ENCODE results near the gene ARFGEF2. TPM values are rescaled to one million over a fixed set of nuclear protein-coding genes. Genes with fewer than 3 reads are reported as not detected.
A peak's percentile ranks its signal among the peaks of the same experiment; 100 is the strongest.
"Not testable (repeated sequence)": the region's sequence is repeated elsewhere in the genome, so short reads cannot be mapped to it uniquely, and the experiment has no call there.

ARFGEF2 gene
- total RNA-seq, result 10 to 100 TPM; 23.6 to 24.7 TPM

GRCh38 chr20:48921168-48921882 is at the start of gene ARFGEF2:
ARFGEF2 (plus strand) TSS chr20:48921711; CDS start chr20:48921890, 179 bp downstream.
- Mint-ChIP-seq H3K27ac (peak within 1 kb of the TSS; percentile 98 to 99), H3K9me3 (no peaks in the 10 kb centered on the region)

GRCh38 chr20:48875233-48875913 is 46.1 kb upstream of the ARFGEF2 start:
- DNase-seq (ENCODE audit: low spot score in 2 of 2) (no peak), ATAC-seq (no peak)
- Mint-ChIP-seq H3K9me3 (peaks cover 4 to 5% of the 10 kb centered on the region in 2 donors), H3K36me3 (peaks cover 4 to 7% of the 10 kb centered on the region in 2 donors), H3K27ac (peak overlapping the region; percentile 7 to 73)

More at GRCh38 chr20:48921168-48921882, at the start of gene ARFGEF2:
- ATAC-seq (peak; percentile 90 to 95), DNase-seq (ENCODE audit: low spot score in 2 of 2) (peak; percentile 96 to 98)
- H3K36me3 Mint-ChIP-seq, result peaks cover 6 to 14% of the 10 kb centered on the region in 2 donors

GRCh38 chr20:48875914-48876240 is 45.6 kb upstream of the ARFGEF2 start:
- peak overlapping the region in 1 of 2 donors; percentile 7 for H3K27ac Mint-ChIP-seq
- peaks cover 4 to 7% of the 10 kb centered on the region in 2 donors for H3K36me3 Mint-ChIP-seq
- peaks cover 4 to 5% of the 10 kb centered on the region in 2 donors for H3K9me3 Mint-ChIP-seq
- DNase-seq (ENCODE audit: low spot score in 2 of 2) (no peak), ATAC-seq (no peak)

GRCh38 chr20:48877304-48877703 is 44.2 kb upstream of the ARFGEF2 start:
- Mint-ChIP-seq H3K36me3 (peaks cover 4 to 7% of the 10 kb centered on the region in 2 donors), H3K9me3 (peaks cover 4 to 5% of the 10 kb centered on the region in 2 donors), H3K27ac (no peak overlapping the region)
- DNase-seq (ENCODE audit: low spot score in 2 of 2) (no peak), ATAC-seq (no peak)

- H3K9me3 Mint-ChIP-seq, result no peaks in the 10 kb centered on the region
- ATAC-seq (no peak), DNase-seq (ENCODE audit: low spot score in 2 of 2) (no peak)
- H3K27ac Mint-ChIP-seq, result no peak overlapping the region
- H3K36me3 Mint-ChIP-seq, result no peaks in the 10 kb centered on the region
These were observed 42.8 kb upstream of the ARFGEF2 start for GRCh38 chr20:48878534-48879248.

GRCh38 chr20:48879612-48880245 is 41.8 kb upstream of the ARFGEF2 start:
- DNase-seq (ENCODE audit: low spot score in 2 of 2) (no peak), ATAC-seq (no peak)
- no peak overlapping the region for H3K27ac Mint-ChIP-seq
- H3K9me3 Mint-ChIP-seq, result no peaks in the 10 kb centered on the region
- no peaks in the 10 kb centered on the region for H3K36me3 Mint-ChIP-seq

GRCh38 chr20:48880331-48880730 is 41.2 kb upstream of the ARFGEF2 start:
- Mint-ChIP-seq H3K27ac (no peak overlapping the region), H3K36me3 (no peaks in the 10 kb centered on the region), H3K9me3 (no peaks in the 10 kb centered on the region)
- DNase-seq (ENCODE audit: low spot score in 2 of 2), result no peak
- ATAC-seq, result no peak

- Mint-ChIP-seq H3K27ac (no peak overlapping the region), H3K9me3 (no peaks in the 10 kb centered on the region), H3K36me3 (no peaks in the 10 kb centered on the region)
- DNase-seq (ENCODE audit: low spot score in 2 of 2) (no peak), ATAC-seq (no peak)
These were observed 40.4 kb upstream of the ARFGEF2 start for GRCh38 chr20:48880981-48881657.

GRCh38 chr20:48885237-48885636 is 36.3 kb upstream of the ARFGEF2 start:
- H3K9me3 Mint-ChIP-seq, result no peaks in the 10 kb centered on the region
- no peak overlapping the region for H3K27ac Mint-ChIP-seq
- no peaks in the 10 kb centered on the region for H3K36me3 Mint-ChIP-seq
- no peak for DNase-seq (ENCODE audit: low spot score in 2 of 2)
- ATAC-seq, result no peak

- Mint-ChIP-seq H3K27ac (no peak overlapping the region), H3K9me3 (no peaks in the 10 kb centered on the region), H3K36me3 (no peaks in the 10 kb centered on the region)
- DNase-seq (ENCODE audit: low spot score in 2 of 2), result no peak
- no peak for ATAC-seq
These were observed 35.3 kb upstream of the ARFGEF2 start for GRCh38 chr20:48886194-48886593.

GRCh38 chr20:48886811-48887210 is 34.7 kb upstream of the ARFGEF2 start:
- H3K9me3 Mint-ChIP-seq, result no peaks in the 10 kb centered on the region
- H3K36me3 Mint-ChIP-seq, result no peaks in the 10 kb centered on the region
- ATAC-seq (no peak), DNase-seq (ENCODE audit: low spot score in 2 of 2) (no peak)
- no peak overlapping the region for H3K27ac Mint-ChIP-seq

GRCh38 chr20:48888517-48888916 is 33.0 kb upstream of the ARFGEF2 start:
- H3K9me3 Mint-ChIP-seq; H3K27ac Mint-ChIP-seq; H3K36me3 Mint-ChIP-seq; ATAC-seq; DNase-seq (ENCODE audit: low spot score in 2 of 2): not testable (repeated sequence)

GRCh38 chr20:48889140-48889790 is 32.2 kb upstream of the ARFGEF2 start:
- no peak overlapping the region for H3K27ac Mint-ChIP-seq
- no peaks in the 10 kb centered on the region for H3K36me3 Mint-ChIP-seq
- no peak for ATAC-seq
- H3K9me3 Mint-ChIP-seq, result peaks cover 0 to 3% of the 10 kb centered on the region in 2 donors
- no peak for DNase-seq (ENCODE audit: low spot score in 2 of 2)

GRCh38 chr20:48891235-48892048 is 30.1 kb upstream of the ARFGEF2 start:
- ATAC-seq (no peak), DNase-seq (ENCODE audit: low spot score in 2 of 2) (no peak)
- Mint-ChIP-seq H3K36me3 (no peaks in the 10 kb centered on the region), H3K27ac (no peak overlapping the region), H3K9me3 (peaks cover 0 to 3% of the 10 kb centered on the region in 2 donors)

GRCh38 chr20:48892049-48892470 is 29.5 kb upstream of the ARFGEF2 start:
- Mint-ChIP-seq H3K36me3 (no peaks in the 10 kb centered on the region), H3K27ac (peak overlapping the region in 1 of 2 donors; percentile 27), H3K9me3 (peaks cover 0 to 3% of the 10 kb centered on the region in 2 donors)
- DNase-seq (ENCODE audit: low spot score in 2 of 2), result no peak
- ATAC-seq, result no peak
